Fibroblast of gingiva (primary cell): ENCODE results near the gene SOX13.

Experiments used
- DNase-seq: peaks from one replicate; pipeline ENCODE4 v3.0.0-alpha.2; 2011; ENCODE audit warnings: low read depth

SOX13 gene

GRCh38 chr1:204107892-204108291, 35.0 kb downstream of the SOX13 start:
- no peak for DNase-seq

GRCh38 chr1:204108312-204109141, 35.6 kb downstream of the SOX13 start:
- DNase-seq = no peak

- no peak for DNase-seq
Observed at GRCh38 chr1:204110894-204111633, 38.1 kb downstream of the SOX13 start.

GRCh38 chr1:204112876-204113730, 40.2 kb downstream of the SOX13 start:
- DNase-seq = peak; percentile 37

DNA sequence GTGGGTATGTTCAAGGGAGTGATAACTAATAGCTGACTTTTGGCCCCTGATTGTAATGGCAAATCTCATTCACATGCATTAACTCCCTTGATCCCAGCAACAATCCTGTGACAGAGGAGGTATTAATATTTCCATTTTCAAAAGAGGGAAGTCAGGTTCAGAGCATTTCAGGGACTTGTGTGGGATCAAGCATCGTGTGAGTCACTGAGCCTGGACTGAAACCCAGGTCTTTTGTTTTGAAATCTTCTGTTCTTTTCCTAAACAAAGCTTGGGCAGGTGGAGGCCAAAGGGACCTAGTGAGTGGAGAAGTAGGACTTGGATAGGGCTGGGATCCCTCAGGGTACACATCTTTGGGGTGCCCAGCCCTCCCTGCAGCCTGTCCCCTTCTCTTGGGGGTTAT, 41.0 kb downstream of the SOX13 start:
- DNase-seq = no peak

- DNase-seq = no peak
Observed at GRCh38 chr1:204114606-204115005, 41.7 kb downstream of the SOX13 start.

- no peak for DNase-seq
Observed at GRCh38 chr1:204115116-204115515, 42.2 kb downstream of the SOX13 start.

- DNase-seq = no peak
Observed at GRCh38 chr1:204116539-204116938, 43.6 kb downstream of the SOX13 start.

GRCh38 chr1:204121840-204122555, 49.1 kb downstream of the SOX13 start:
- no peak for DNase-seq

- DNase-seq = no peak
Observed at GRCh38 chr1:204123376-204123775, 50.5 kb downstream of the SOX13 start.

DNA sequence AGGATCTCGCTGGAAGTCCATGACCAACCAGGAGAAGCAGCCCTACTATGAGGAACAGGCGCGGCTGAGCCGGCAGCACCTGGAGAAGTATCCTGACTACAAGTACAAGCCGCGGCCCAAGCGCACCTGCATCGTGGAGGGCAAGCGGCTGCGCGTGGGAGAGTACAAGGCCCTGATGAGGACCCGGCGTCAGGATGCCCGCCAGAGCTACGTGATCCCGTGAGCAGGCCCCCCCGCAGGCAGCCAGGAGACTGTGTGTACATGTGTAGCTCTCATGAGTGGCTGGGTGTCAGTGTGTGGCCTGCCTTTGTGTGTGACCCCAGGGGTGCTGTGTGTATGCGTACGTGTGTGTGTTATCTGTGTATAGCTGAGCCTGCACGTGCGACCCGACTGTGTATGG, 51.7 kb downstream of the SOX13 start:
- DNase-seq = no peak

DNA sequence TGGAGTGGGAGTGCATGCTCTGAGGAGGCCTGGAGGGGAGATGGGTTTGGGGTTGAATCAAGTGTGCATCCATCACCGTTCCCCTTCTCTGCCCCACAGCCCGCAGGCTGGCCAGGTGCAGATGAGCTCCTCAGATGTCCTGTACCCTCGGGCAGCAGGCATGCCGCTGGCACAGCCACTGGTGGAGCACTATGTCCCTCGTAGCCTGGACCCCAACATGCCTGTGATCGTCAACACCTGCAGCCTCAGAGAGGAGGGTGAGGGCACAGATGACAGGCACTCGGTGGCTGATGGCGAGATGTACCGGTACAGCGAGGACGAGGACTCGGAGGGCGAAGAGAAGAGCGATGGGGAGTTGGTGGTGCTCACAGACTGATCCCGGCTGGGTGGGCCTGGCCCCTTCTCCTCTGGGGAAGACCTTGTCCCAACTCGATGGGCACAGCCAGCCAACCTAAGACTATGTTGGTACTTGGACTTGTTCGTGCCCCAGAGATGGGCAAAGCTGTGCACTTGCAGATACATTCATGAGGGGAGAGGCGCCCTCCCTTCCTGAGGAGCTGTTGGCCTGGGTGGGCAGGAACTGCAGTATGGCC, 52.9 kb downstream of the SOX13 start:
- no peak for DNase-seq

DNA sequence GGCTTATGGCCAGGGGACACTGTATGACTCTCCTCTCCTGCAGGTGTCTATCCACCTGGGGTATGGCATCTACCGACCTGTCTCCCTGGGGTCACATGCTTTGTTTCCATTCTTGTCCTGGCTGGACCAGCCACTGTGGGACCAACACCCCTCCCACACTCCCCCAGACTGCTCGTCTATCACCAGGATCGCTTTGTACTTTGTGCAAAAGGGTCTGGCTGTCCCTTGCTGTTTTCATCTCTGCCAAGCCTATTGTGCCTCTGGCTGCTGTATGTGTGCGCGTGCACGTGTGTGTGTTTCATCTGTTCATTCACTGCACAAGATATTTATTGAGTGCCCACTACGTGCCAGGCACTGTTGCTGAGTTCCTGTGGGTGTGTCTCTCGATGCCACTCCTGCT, 53.5 kb downstream of the SOX13 start:
- DNase-seq = no peak

DNA sequence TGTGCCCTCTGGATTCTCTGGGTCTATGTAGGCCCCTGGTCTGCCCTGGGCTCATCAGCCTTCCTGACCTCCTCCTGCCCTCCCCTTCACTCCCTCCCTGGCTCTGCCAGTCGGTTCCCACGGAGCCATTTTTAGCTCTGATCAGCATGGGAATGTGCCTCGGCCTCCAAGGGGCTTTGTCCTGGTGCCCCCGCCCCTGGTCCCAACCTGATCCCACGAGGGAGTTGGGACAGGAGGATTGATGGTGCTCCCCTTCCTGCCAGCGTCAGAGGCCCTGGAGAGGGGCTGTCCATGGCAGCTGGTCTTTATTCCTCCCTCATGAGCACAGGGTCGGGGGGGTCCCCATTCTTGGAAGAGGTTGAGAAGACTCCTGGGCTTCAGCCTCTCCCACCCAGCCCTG, 54.0 kb downstream of the SOX13 start:
- DNase-seq = no peak

DNA sequence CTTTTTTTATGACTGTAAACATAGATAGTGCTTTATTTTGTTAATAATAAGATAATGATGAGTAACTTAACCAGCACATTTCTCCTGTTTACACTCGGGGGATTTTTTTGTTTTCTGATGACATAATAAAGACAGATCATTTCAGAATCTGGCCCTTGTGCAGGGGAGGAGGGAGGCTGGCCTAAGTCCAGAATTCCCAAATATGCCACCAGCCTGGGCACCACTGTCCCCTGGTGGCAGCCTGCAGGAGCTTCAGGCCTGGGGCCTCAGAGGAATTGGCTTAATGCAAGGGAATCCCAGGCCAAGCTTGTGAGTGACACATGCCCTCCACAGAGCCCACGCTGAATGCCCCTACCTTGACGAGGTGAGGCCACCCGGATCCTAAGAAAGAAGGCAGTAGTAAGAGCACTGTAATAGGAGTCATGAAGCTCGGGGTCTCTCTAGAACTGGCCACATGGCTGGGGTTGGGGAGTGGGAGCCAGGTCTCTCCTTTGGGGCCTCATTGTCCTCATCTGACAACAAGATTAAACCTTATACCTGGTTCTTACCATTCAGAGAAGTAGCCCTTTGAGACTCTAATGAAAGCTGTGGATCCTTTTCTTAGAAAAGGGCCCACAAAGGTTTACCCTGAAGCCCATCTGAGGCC, 54.8 kb downstream of the SOX13 start:
- peak; percentile 80 for DNase-seq

- no peak for DNase-seq
Observed at GRCh38 chr1:204128464-204128963, 55.6 kb downstream of the SOX13 start.

DNA sequence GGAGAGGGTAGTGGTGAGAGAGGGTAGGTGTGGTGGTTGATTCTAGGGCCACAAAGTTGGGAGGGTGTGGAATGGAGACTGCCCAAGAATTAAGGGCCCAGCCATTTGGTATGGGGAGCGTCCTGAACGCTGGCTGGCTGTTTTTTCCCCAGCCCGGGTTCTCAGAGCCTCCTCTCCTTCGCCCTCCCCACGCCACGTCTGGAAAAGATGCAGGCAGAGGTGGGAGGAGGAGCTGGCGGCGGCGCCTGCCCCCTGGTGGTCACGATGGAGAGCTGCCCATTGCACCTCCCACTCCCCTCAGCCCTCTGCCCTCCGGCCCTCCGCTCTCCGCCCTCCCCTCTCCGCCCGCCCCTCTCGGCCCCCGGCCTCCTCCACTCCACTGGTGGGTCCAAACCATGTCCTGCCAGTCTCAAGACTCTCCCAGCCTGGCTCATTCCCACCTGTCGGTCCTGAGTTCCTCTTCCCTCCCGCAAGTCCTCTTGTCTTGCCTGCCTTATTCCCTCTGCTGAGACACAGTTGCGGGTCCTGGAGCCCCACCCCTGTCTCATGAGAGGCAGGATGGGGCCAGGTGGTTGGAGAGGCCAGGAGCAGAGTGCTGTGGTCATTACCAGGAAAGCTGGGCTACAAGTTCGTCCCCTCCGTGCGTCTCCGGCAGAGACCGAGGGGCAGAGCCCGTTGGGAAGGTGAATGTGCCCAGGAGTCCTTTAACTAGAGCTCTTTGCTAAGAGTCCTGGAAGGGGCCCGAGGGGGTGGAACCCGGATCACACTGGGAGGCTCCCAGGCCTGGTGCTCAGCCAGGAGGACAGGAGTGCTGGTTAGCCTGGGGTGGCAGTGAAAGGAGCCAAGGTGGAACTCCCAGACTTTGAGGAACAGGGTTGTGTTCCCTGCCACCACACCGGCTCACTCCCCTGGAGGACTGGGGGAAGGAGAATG, 56.3 kb downstream of the SOX13 start:
- DNase-seq = peak; percentile 49

DNA sequence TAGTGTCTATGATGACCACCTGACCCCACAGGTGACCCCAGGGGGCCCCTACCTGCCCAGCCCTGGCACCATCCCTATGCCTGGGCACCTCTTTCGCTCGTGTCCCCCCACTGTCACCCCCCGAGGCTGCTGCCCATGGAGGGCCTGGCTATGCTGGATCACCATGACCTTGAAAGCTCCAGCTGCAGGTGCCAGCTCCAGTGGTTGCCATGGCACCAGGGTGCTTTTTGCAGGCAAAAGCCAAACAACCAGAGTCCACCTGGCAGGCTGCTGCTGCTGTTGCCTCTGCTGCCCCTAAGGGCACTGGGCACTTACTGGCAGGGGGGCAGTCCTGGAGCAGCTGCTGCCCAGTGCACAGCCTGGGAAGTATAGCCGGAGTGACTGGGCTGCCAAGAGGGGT, 57.3 kb downstream of the SOX13 start:
- no peak for DNase-seq
